Nephron (organoid): ENCODE results near the gene OSBPL3.
"Not testable (repeated sequence)": the region's sequence is repeated elsewhere in the genome, so short reads cannot be mapped to it uniquely, and the experiment has no call there.

Experiments
- H3K27ac Mint-ChIP-seq, 3 experiments: 2 replicates each; pipeline ENCODE4 v1.8.0; 2020; ENCODE audit warnings: mixed read lengths in 3 of 3, mild to moderate bottlenecking in 2 of 3, moderate library complexity in 1 of 3
- H3K27me3 Mint-ChIP-seq: 2 replicates; pipeline ENCODE4 v1.8.0; 2021; ENCODE audit warnings: low read depth, mild to moderate bottlenecking, moderate library complexity, mixed read lengths
- H3K36me3 Mint-ChIP-seq: 2 replicates; pipeline ENCODE4 v1.8.0; 2020; ENCODE audit warnings: low read depth, mixed read lengths
- H3K4me1 Mint-ChIP-seq: 2 replicates; pipeline ENCODE4 v1.8.0; 2020; ENCODE audit warnings: mixed read lengths
- H3K4me3 Mint-ChIP-seq, 3 experiments: 2 replicates each; pipeline ENCODE4 v1.8.0; 2020; ENCODE audit warnings: mild to moderate bottlenecking in 3 of 3, mixed read lengths in 3 of 3, moderate library complexity in 2 of 3
- H3K9me3 Mint-ChIP-seq: 2 replicates; pipeline ENCODE4 v1.8.0; 2020; ENCODE audit warnings: mixed read lengths
- TF ChIP-seq, protein P1 (sequence below), 3 experiments: fragments of 200-600 bp; sonication (generic); IDR thresholded peaks; one replicate each; pipeline ENCODE4 v1.5.0; 2021; ENCODE audit warnings: antibody characterized with exemption in 3 of 3; ENCODE audit not compliant: unreplicated experiment in 3 of 3

Gene OSBPL3

DNA sequence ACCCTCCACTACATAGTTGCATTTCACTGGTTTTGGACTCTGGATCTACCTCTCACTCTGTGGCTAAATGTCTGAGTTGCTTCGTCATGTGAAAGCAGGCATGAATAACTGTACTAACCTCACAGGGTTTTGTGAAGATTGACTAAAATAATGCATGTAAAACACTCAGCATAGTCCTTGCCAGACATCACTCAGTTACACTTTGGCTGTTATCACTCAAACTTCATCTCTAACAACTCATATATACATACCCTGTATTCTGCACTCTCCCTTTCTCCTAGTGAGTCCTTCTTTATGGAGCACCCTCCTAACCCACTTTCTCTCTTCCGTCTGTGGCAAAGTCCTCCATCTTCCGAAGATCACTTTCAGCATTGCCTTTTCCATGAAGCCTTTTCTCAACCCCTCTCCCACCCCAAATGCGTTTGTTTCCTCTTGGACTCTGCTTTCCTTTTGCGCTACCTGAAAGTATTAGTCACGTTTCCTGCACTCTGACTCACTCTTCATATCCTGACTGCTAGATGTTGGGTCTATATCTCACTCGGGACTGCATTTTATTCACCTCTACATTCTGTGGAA is 72.6 kb downstream of the OSBPL3 start:
- Mint-ChIP-seq H3K4me1 (peaks cover 11% of the 10 kb centered on the region), H3K4me3 (no peak overlapping the region)
- TF ChIP-seq, protein P1, sequence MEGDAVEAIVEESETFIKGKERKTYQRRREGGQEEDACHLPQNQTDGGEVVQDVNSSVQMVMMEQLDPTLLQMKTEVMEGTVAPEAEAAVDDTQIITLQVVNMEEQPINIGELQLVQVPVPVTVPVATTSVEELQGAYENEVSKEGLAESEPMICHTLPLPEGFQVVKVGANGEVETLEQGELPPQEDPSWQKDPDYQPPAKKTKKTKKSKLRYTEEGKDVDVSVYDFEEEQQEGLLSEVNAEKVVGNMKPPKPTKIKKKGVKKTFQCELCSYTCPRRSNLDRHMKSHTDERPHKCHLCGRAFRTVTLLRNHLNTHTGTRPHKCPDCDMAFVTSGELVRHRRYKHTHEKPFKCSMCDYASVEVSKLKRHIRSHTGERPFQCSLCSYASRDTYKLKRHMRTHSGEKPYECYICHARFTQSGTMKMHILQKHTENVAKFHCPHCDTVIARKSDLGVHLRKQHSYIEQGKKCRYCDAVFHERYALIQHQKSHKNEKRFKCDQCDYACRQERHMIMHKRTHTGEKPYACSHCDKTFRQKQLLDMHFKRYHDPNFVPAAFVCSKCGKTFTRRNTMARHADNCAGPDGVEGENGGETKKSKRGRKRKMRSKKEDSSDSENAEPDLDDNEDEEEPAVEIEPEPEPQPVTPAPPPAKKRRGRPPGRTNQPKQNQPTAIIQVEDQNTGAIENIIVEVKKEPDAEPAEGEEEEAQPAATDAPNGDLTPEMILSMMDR (IDR thresholded peaks at IDR 0.05; ENCODE audit: unreplicated experiment in 3 of 3) = no peak

DNA sequence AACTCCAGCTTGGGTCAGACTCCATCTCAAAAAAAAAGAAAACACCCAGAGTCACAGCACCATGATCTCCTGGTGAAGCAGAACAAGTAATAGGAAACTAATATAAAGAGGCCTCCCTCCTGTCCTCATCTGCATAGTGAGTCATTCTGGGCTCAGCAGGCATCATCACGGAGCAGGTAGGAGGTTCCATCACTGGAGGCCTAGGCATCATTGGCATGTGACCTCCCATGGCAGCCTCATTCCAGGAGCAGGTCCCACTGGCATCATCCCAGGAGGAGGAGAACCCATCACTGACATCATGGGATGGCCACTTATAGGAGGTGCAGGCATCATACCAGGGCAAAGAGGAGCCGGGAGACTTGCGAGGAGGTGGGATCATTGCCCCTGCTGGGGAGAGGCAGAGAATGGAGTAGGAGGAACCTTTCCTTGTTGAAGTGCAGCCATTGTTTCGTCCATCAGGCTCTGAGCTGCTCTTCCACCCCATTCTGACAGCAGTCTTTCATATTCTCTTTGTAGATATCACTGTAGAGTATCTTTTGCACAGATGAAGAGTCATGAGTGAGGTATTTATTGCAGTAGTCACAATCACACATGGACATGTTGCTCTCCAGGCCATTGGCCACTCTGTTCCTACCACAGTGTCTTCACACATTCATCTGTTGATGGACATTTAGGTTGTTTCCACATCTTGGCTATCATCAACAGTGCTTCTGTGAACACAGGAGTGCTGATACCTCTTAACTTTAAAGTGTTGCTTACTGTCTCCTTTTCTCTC is 73.8 kb downstream of the OSBPL3 start:
- H3K36me3 Mint-ChIP-seq = no peaks in the 10 kb centered on the region
- peaks cover 4% of the 10 kb centered on the region for H3K27me3 Mint-ChIP-seq
- TF ChIP-seq, protein P1 (IDR thresholded peaks at IDR 0.05; ENCODE audit: unreplicated experiment in 3 of 3) = no peak
- H3K4me1 Mint-ChIP-seq = peaks cover 5% of the 10 kb centered on the region
- H3K4me3 Mint-ChIP-seq = no peak overlapping the region
- no peaks in the 10 kb centered on the region for H3K9me3 Mint-ChIP-seq
- no peak overlapping the region for H3K27ac Mint-ChIP-seq

More for the DNA sequence above, 72.6 kb downstream of the OSBPL3 start:
- Mint-ChIP-seq H3K27me3 (peaks cover 4% of the 10 kb centered on the region), H3K27ac (no peak overlapping the region), H3K36me3 (no peaks in the 10 kb centered on the region), H3K9me3 (no peaks in the 10 kb centered on the region)

DNA sequence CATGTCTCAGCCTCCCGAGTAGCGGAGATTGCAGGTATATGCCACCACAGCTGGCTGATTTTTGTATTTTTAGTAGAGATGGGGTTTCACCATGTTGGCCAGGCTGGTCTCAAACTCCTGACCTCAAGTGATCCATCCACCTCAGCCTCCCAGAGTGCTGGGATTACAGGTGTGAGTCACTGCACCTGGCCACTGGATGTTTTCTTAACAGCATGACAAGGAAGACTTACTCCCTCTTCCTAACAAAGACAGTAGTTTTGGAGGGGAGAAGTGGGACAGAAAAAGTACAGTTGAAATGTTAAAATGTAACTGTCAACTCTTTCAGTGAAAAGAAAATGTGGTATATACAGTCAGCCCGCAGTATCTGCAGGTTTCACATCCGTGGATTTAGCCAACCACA is 76.0 kb downstream of the OSBPL3 start:
- not testable (repeated sequence) for H3K27me3 Mint-ChIP-seq, H3K27ac Mint-ChIP-seq, H3K4me3 Mint-ChIP-seq, H3K9me3 Mint-ChIP-seq, H3K4me1 Mint-ChIP-seq, H3K36me3 Mint-ChIP-seq

DNA sequence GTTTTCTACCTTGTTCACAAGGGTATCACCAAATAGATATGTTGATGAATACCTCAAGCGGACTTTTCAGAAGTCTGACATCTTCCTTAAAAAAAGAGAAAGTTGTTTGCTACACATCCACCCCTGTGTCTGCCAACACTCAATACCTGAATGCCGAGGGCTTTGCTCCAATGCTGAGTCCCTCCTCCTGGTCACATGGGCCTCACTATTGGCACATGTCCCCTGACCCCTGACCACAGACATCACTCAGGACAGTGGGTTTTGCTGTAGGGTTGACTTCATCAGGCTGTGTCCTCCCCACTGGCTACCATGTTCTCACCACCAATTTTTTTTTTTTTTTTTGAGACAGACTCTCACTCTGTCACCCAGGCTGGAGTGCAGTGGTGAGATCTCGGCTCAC is 76.4 kb downstream of the OSBPL3 start:
- H3K9me3 Mint-ChIP-seq = no peaks in the 10 kb centered on the region
- H3K36me3 Mint-ChIP-seq = no peaks in the 10 kb centered on the region
- TF ChIP-seq, protein P1 (IDR thresholded peaks at IDR 0.05; ENCODE audit: unreplicated experiment in 3 of 3) = no peak
- no peak overlapping the region for H3K27ac Mint-ChIP-seq
- H3K4me1 Mint-ChIP-seq = no peaks in the 10 kb centered on the region
- H3K4me3 Mint-ChIP-seq = no peak overlapping the region
- no peaks in the 10 kb centered on the region for H3K27me3 Mint-ChIP-seq

DNA sequence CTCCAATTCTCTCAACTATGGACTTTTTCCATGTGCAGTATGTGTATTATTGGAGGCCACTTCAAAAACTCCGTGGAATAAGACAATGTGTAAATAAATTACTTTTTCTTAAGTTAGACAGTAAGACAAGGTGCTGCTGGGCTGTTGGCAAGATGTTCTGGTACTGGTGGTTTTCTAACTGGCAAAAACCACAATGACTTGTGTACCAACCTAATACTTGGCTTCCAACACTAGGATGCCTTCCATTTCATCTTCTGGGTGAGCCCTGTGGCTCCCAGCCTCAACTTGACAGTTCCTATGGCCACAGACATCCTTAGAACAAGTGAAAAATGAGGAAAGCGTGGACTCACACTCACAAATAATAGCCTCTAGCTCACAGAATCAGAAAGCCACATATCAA is 77.0 kb downstream of the OSBPL3 start:
- no peaks in the 10 kb centered on the region for H3K36me3 Mint-ChIP-seq
- H3K27me3 Mint-ChIP-seq = no peaks in the 10 kb centered on the region
- H3K4me3 Mint-ChIP-seq = no peak overlapping the region
- no peak overlapping the region for H3K27ac Mint-ChIP-seq
- no peaks in the 10 kb centered on the region for H3K9me3 Mint-ChIP-seq
- TF ChIP-seq, protein P1 (IDR thresholded peaks at IDR 0.05; ENCODE audit: unreplicated experiment in 3 of 3) = no peak
- no peaks in the 10 kb centered on the region for H3K4me1 Mint-ChIP-seq

DNA sequence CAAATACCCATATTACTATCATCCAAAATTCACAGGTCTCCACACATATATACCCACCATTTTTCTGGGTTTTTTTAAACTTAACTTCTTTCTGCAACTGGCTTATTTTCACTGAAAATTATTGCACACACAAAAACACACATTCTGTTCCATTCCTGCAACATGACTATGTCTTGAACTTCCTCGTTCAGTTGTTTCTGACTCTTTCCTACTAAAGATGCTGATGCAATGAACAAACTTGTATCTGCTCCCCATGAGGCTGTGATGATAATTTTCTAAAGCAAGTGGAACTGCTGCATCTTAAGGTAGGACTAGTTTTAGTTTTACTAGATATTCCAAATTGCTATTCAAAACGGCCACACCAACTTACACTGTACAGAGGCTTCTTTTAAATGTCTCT is 77.7 kb downstream of the OSBPL3 start:
- H3K4me1 Mint-ChIP-seq = no peaks in the 10 kb centered on the region
- H3K9me3 Mint-ChIP-seq = no peaks in the 10 kb centered on the region
- H3K27me3 Mint-ChIP-seq = no peaks in the 10 kb centered on the region
- TF ChIP-seq, protein P1 (IDR thresholded peaks at IDR 0.05; ENCODE audit: unreplicated experiment in 3 of 3) = no peak
- no peak overlapping the region for H3K27ac Mint-ChIP-seq
- H3K4me3 Mint-ChIP-seq = no peak overlapping the region
- H3K36me3 Mint-ChIP-seq = no peaks in the 10 kb centered on the region
